WERI-Rb-1 (cell line): ENCODE data around the gene RIT2.
"Not testable (repeated sequence)": the region's sequence is repeated elsewhere in the genome, so short reads cannot be mapped to it uniquely, and the experiment has no call there.

Experiments used
- DNase-seq: peaks from one replicate; pipeline ENCODE4 v3.0.0-alpha.2; 2020
- H3K27ac ChIP-seq: fragments of 250-450 bp; sonication (Bioruptor Pico); 2 replicates; pipeline ENCODE4 v1.5.1; 2020; ENCODE audit warnings: mild to moderate bottlenecking, moderate library complexity
- H3K27me3 ChIP-seq: fragments of 250-450 bp; sonication (Bioruptor Pico); 2 replicates; pipeline ENCODE4 v1.5.1; 2021; ENCODE audit warnings: mild to moderate bottlenecking, low read depth, moderate library complexity; ENCODE audit not compliant: insufficient read depth, severe bottlenecking
- H3K36me3 ChIP-seq: fragments of 250-450 bp; sonication (Bioruptor Pico); 2 replicates; pipeline ENCODE4 v1.5.1; 2020; ENCODE audit warnings: mild to moderate bottlenecking, moderate library complexity
- H3K4me3 ChIP-seq: 2 replicates; pipeline ENCODE4 v1.5.1; 2011; ENCODE audit warnings: low read depth, mild to moderate bottlenecking, control low read depth, low read length
- H3K9me3 ChIP-seq: fragments of 250-450 bp; sonication (Bioruptor Pico); 2 replicates; pipeline ENCODE4 v1.5.1; 2021; ENCODE audit warnings: mild to moderate bottlenecking, moderate library complexity; ENCODE audit not compliant: severe bottlenecking
- CTCF ChIP-seq: IDR thresholded peaks from 2 replicates; pipeline ENCODE4 v1.5.1; 2011; ENCODE audit warnings: low read depth, mild to moderate bottlenecking, control low read depth, inconsistent platforms, low read length

Gene RIT2

GRCh38 chr18:42742969-42743368, 372.5 kb downstream of the RIT2 start:
- H3K9me3 ChIP-seq: no peaks in the 10 kb centered on the region
- no peak overlapping the region for H3K4me3 ChIP-seq
- DNase-seq: no peak
- H3K27ac ChIP-seq: no peak overlapping the region
- no peaks in the 10 kb centered on the region for H3K36me3 ChIP-seq
- no peaks in the 10 kb centered on the region for H3K27me3 ChIP-seq
- no peak for TF ChIP-seq CTCF

GRCh38 chr18:42742474-42742873, 373.0 kb downstream of the RIT2 start:
- Histone ChIP-seq H3K4me3 (no peak overlapping the region), H3K36me3 (no peaks in the 10 kb centered on the region), H3K27ac (no peak overlapping the region), H3K27me3 (no peaks in the 10 kb centered on the region), H3K9me3 (no peaks in the 10 kb centered on the region)
- no peak for TF ChIP-seq CTCF
- no peak for DNase-seq

- not testable (repeated sequence) for DNase-seq, H3K27ac ChIP-seq, H3K9me3 ChIP-seq, H3K4me3 ChIP-seq, H3K36me3 ChIP-seq, H3K27me3 ChIP-seq
Observed at GRCh38 chr18:42741805-42742347, 373.6 kb downstream of the RIT2 start.

GRCh38 chr18:42741299-42741698, 374.2 kb downstream of the RIT2 start:
- H3K27ac ChIP-seq, DNase-seq, H3K27me3 ChIP-seq: not testable (repeated sequence)

GRCh38 chr18:42736074-42736473, 379.4 kb downstream of the RIT2 start:
- no peak overlapping the region for H3K4me3 ChIP-seq
- H3K9me3 ChIP-seq: no peaks in the 10 kb centered on the region
- H3K27ac ChIP-seq: no peak overlapping the region
- H3K36me3 ChIP-seq: no peaks in the 10 kb centered on the region
- no peaks in the 10 kb centered on the region for H3K27me3 ChIP-seq
- no peak for TF ChIP-seq CTCF
- no peak for DNase-seq

More at GRCh38 chr18:42741299-42741698, 374.2 kb downstream of the RIT2 start:
- H3K36me3 ChIP-seq, H3K9me3 ChIP-seq, H3K4me3 ChIP-seq: not testable (repeated sequence)

GRCh38 chr18:42734520-42734919, 381.0 kb downstream of the RIT2 start:
- Histone ChIP-seq H3K27ac (no peak overlapping the region), H3K27me3 (no peaks in the 10 kb centered on the region), H3K4me3 (no peak overlapping the region), H3K9me3 (no peaks in the 10 kb centered on the region), H3K36me3 (no peaks in the 10 kb centered on the region)
- TF ChIP-seq CTCF: no peak
- no peak for DNase-seq

- H3K36me3 ChIP-seq: no peaks in the 10 kb centered on the region
- TF ChIP-seq CTCF: no peak
- H3K9me3 ChIP-seq: no peaks in the 10 kb centered on the region
- no peaks in the 10 kb centered on the region for H3K27me3 ChIP-seq
- H3K27ac ChIP-seq: no peak overlapping the region
- H3K4me3 ChIP-seq: no peak overlapping the region
- no peak for DNase-seq
Observed at GRCh38 chr18:42730272-42730671, 385.2 kb downstream of the RIT2 start.
